Neural progenitor cell (in vitro differentiated cells): ENCODE data around the gene MED12L.

Experiments
- EZH2 ChIP-seq: fragments of 200-600 bp; sonication (generic); IDR thresholded peaks from 2 replicates; pipeline ENCODE4 v1.6.1; 2017; ENCODE audit warnings: antibody characterized with exemption, mild to moderate bottlenecking, moderate library complexity
- EZH2phosphoT487 ChIP-seq: fragments of 200-600 bp; sonication (generic); IDR thresholded peaks from 2 replicates; pipeline ENCODE4 v1.6.1; 2017; ENCODE audit warnings: antibody characterized with exemption
- TF ChIP-seq, protein P1 (sequence below): fragments of 200-600 bp; sonication (generic); IDR thresholded peaks from 2 replicates; pipeline ENCODE4 v1.5.1; 2017; ENCODE audit warnings: antibody characterized with exemption, mild to moderate bottlenecking

- TF ChIP-seq, protein P1, sequence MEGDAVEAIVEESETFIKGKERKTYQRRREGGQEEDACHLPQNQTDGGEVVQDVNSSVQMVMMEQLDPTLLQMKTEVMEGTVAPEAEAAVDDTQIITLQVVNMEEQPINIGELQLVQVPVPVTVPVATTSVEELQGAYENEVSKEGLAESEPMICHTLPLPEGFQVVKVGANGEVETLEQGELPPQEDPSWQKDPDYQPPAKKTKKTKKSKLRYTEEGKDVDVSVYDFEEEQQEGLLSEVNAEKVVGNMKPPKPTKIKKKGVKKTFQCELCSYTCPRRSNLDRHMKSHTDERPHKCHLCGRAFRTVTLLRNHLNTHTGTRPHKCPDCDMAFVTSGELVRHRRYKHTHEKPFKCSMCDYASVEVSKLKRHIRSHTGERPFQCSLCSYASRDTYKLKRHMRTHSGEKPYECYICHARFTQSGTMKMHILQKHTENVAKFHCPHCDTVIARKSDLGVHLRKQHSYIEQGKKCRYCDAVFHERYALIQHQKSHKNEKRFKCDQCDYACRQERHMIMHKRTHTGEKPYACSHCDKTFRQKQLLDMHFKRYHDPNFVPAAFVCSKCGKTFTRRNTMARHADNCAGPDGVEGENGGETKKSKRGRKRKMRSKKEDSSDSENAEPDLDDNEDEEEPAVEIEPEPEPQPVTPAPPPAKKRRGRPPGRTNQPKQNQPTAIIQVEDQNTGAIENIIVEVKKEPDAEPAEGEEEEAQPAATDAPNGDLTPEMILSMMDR = peak; percentile 53
- TF ChIP-seq EZH2 (no peak), EZH2phosphoT487 (no peak)
These were observed 340.3 kb downstream of the MED12L start for GRCh38 chr3:151425627-151426340.
